ENCODE measurements around the gene HNRNPDL. TPM values are rescaled to one million over a fixed set of nuclear protein-coding genes. Genes with fewer than 3 reads are reported as not detected.

Gene HNRNPDL
- total and polyA plus RNA-seq, 2 of the 4 experiments (the other 2 are of a cell fraction): 52.9 to 276 TPM

DNA sequence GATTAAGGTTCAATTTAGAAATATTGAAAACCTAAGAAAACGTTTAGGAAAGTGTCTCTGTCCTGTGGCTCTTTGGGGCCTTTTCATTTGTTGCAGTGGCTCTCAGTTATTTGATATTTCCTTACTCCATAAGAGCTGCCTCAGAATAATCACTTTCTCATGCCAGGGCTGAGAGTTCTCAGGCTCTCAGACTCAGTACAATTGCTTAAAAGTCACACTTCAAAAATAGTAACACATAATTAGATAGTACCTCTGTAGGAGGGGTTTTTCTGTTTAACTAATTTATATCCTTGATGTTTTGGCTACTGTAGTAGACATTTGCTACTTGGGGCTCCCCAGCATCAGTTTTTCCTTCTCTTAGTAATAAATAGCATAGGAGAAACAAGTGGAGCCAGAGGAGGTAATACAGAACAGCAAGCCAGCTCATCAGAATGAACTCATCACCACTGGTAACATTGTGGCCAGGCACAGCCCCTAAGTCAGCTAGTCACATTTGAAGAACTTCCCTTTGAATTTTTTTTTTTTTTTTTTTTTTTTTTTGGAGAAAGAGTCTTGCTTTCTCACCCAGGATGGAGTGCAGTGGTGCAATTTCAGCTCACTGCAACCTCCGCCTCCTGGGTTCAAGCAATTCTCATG is 48.5 kb downstream of the HNRNPDL start:
- Histone ChIP-seq H2BK20ac (ENCODE audit: low read depth, low read length) (no peak overlapping the region), H3K4me1 (ENCODE audit: control insufficient read depth, insufficient read depth, low read length) (no peaks in the 10 kb centered on the region), H4K20me1 (ENCODE audit: insufficient read depth, low read length) (no peaks in the 10 kb centered on the region; the same call in 1 of the 2 replicates), H2BK120ac (ENCODE audit: low read depth, low read length) (no peak overlapping the region), H3K79me1 (ENCODE audit: low read depth in 1 of 2, low read length in 2 of 2) (peaks cover 14 to 39% of the 10 kb centered on the region in 2 experiments), H2AFZ (replicated peaks; ENCODE audit: low read length, poor library complexity) (no peak overlapping the region), H3K9me3 (ENCODE audit: control insufficient read depth, insufficient read depth, low read length) (no peaks in the 10 kb centered on the region), H4K8ac (ENCODE audit: low read depth in 2 of 2, low read length in 2 of 2) (no peak overlapping the region), H3K27me3 (ENCODE audit: control insufficient read depth, insufficient read depth, low read length) (no peaks in the 10 kb centered on the region), H2BK5ac (ENCODE audit: low read depth, low read length, poor library complexity, severe bottlenecking) (no peak overlapping the region), H3K56ac (ENCODE audit: extremely low read depth, insufficient read depth, low read length) (no peak overlapping the region), H3K18ac (ENCODE audit: low read depth, low read length) (no peak overlapping the region), H3K14ac (replicated peaks; ENCODE audit: low read depth, low read length) (no peak overlapping the region), H3K4me2 (ENCODE audit: low read depth, low read length) (no peak overlapping the region), H4K5ac (ENCODE audit: low read depth, low read length) (no peak overlapping the region), H3K27ac (ENCODE audit: insufficient read depth, low read length) (no peak overlapping the region), H3K4me3 (ENCODE audit: insufficient read depth, low read depth, low read length) (no peak overlapping the region), H3K4ac (ENCODE audit: low read depth, low read length) (no peak overlapping the region), H2AK9ac (replicated peaks; ENCODE audit: low read depth, low read length, poor library complexity) (no peak overlapping the region), H3K36me3 (ENCODE audit: control insufficient read depth, insufficient read depth, low read length) (peaks cover 4% of the 10 kb centered on the region; the same call in 1 of the 2 replicates), H3K9me1 (ENCODE audit: insufficient read depth, low read length) (peaks cover 3% of the 10 kb centered on the region; the same call in 1 of the 2 replicates), H2BK15ac (ENCODE audit: low read depth, low read length) (no peak overlapping the region), H4K91ac (ENCODE audit: insufficient read depth, low read depth, low read length) (no peak overlapping the region), H3K9ac (ENCODE audit: low read depth, low read length) (no peak overlapping the region), H2AK5ac (ENCODE audit: low read depth, low read length) (no peak overlapping the region), H3K23ac (ENCODE audit: low read depth, low read length) (no peak overlapping the region)
- TF ChIP-seq, protein P1, sequence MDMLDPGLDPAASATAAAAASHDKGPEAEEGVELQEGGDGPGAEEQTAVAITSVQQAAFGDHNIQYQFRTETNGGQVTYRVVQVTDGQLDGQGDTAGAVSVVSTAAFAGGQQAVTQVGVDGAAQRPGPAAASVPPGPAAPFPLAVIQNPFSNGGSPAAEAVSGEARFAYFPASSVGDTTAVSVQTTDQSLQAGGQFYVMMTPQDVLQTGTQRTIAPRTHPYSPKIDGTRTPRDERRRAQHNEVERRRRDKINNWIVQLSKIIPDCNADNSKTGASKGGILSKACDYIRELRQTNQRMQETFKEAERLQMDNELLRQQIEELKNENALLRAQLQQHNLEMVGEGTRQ (IDR thresholded peaks at IDR 0.05; ENCODE audit: low read depth, low read length): no peak
- TF ChIP-seq, protein P2, sequence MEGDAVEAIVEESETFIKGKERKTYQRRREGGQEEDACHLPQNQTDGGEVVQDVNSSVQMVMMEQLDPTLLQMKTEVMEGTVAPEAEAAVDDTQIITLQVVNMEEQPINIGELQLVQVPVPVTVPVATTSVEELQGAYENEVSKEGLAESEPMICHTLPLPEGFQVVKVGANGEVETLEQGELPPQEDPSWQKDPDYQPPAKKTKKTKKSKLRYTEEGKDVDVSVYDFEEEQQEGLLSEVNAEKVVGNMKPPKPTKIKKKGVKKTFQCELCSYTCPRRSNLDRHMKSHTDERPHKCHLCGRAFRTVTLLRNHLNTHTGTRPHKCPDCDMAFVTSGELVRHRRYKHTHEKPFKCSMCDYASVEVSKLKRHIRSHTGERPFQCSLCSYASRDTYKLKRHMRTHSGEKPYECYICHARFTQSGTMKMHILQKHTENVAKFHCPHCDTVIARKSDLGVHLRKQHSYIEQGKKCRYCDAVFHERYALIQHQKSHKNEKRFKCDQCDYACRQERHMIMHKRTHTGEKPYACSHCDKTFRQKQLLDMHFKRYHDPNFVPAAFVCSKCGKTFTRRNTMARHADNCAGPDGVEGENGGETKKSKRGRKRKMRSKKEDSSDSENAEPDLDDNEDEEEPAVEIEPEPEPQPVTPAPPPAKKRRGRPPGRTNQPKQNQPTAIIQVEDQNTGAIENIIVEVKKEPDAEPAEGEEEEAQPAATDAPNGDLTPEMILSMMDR (conservative IDR thresholded peaks at IDR 0.05; ENCODE audit: low read depth, low read length): no peak
- no peak for TF ChIP-seq MAFK (IDR thresholded peaks at IDR 0.05; ENCODE audit: low read depth, low read length)
- no peak for TF ChIP-seq RFX5 (IDR thresholded peaks at IDR 0.05; ENCODE audit: low read depth, low read length)
- no peak for TF ChIP-seq SMC3 (IDR thresholded peaks at IDR 0.05; ENCODE audit: low read depth, low read length)
- intact Hi-C loops (cut with micrococcal nuclease) (no loop called here), in situ Hi-C loops (cut with MboI; ENCODE audit: low sequenced_read_pairs) (loop anchor here (5.0 kb wide), 1 partner anchor 36 kb away; no protein-coding TSS in a partner anchor), dilution Hi-C loops (cut with HindIII; ENCODE audit: low sequenced_read_pairs, unreplicated experiment) (no loop called here)
- DNase-seq: peak; percentile 48
- no CpG with 5 or more reads among the region's 2 CpGs for WGBS, 2 experiments (ENCODE audit: extremely low coverage in 2 of 2, insufficient read length in 1 of 2)
- no TSS peak for BruUV-seq (replicated peaks)
- CTCF ChIA-PET: interaction anchor here (0.6 kb wide), 1 partner anchor 1068 kb away, joined by 4 read pairs; no protein-coding TSS in a partner anchor
- POLR2A ChIA-PET (ENCODE audit: unreplicated experiment): no interaction called here
- ATAC-seq (ENCODE audit: low read depth): no peak

Measured in IMR-90 (cell line).